Fibroblast of villous mesenchyme (primary cell): Measurements from ENCODE around the gene FAM171A2. TPM values are rescaled to one million over a fixed set of nuclear protein-coding genes. Genes with fewer than 3 reads are reported as not detected.

Experiments used
- DNase-seq: peaks from one replicate; pipeline ENCODE4 v3.0.0-alpha.2; 2010; ENCODE audit warnings: low read depth
- H3K4me3 ChIP-seq: 2 replicates; pipeline ENCODE4 v1.5.1; 2011; ENCODE audit warnings: low read depth, mild to moderate bottlenecking, low read length
- CTCF ChIP-seq: IDR thresholded peaks from 2 replicates; pipeline ENCODE4 v1.5.1; 2012; ENCODE audit warnings: low read depth, mild to moderate bottlenecking, low read length; ENCODE audit not compliant: insufficient read depth
- total RNA-seq: library from RNA; depleted of rRNA; stranded (reverse); fragments of >200 nt; gene quantifications from 2 replicates; pipeline ENCODE4 v1.2.3, GENCODE V29; 2012

Gene FAM171A2
- total RNA-seq, 1 donor: 0.86 TPM

- no peak overlapping the region for H3K4me3 ChIP-seq
Observed at GRCh38 chr17:44352828-44353671, 10.6 kb downstream of the FAM171A2 start.

GRCh38 chr17:44351961-44352827 lies 11.5 kb downstream of the FAM171A2 start:
- H3K4me3 ChIP-seq: no peak overlapping the region
- no peak for DNase-seq
- no peak for TF ChIP-seq CTCF

More at GRCh38 chr17:44352828-44353671, 10.6 kb downstream of the FAM171A2 start:
- TF ChIP-seq CTCF: no peak
- DNase-seq: no peak

GRCh38 chr17:44351464-44351863 lies 12.2 kb downstream of the FAM171A2 start:
- no peak for DNase-seq
- no peak overlapping the region for H3K4me3 ChIP-seq
- no peak for TF ChIP-seq CTCF

- peak; percentile 50 for DNase-seq
- no peak overlapping the region for H3K4me3 ChIP-seq
Observed at GRCh38 chr17:44350733-44351226, 12.9 kb downstream of the FAM171A2 start.

GRCh38 chr17:44349553-44350070 lies 14.0 kb downstream of the FAM171A2 start:
- DNase-seq: no peak
- H3K4me3 ChIP-seq: no peak overlapping the region
- TF ChIP-seq CTCF: no peak

More at GRCh38 chr17:44350733-44351226, 12.9 kb downstream of the FAM171A2 start:
- TF ChIP-seq CTCF: peak; percentile 81

GRCh38 chr17:44348988-44349364 lies 14.7 kb downstream of the FAM171A2 start:
- TF ChIP-seq CTCF: no peak
- no peak for DNase-seq
- no peak overlapping the region for H3K4me3 ChIP-seq
